Keratinocyte (primary cell): Measurements from ENCODE around the gene MICA. TPM values are rescaled to one million over a fixed set of nuclear protein-coding genes. Genes with fewer than 3 reads are reported as not detected.

Experiments used
- DNase-seq: peaks from one replicate; pipeline ENCODE4 v3.0.0-alpha.2; 2011; ENCODE audit warnings: low read depth, missing footprints, low spot score
- FAIRE-seq: peaks from 2 replicates; lab custom pipeline; 2011; peaks lifted over from hg19 to GRCh38; lab: Jason Lieb, UNC
- H2AFZ ChIP-seq: 2 replicates; pipeline ENCODE4 v1.6.0; 2012; ENCODE audit warnings: low read length, control low read depth, inconsistent platforms; ENCODE audit not compliant: control insufficient read depth
- H3K27ac ChIP-seq: 2 replicates; pipeline ENCODE4 v1.5.1; 2011; ENCODE audit warnings: low read length; ENCODE audit not compliant: control insufficient read depth, insufficient read depth
- H3K27me3 ChIP-seq: 3 replicates; pipeline ENCODE4 v1.6.0; 2011; ENCODE audit warnings: low read length; ENCODE audit not compliant: control insufficient read depth, insufficient read depth; ENCODE audit errors: extremely low read depth
- H3K36me3 ChIP-seq, 2 experiments: 2 replicates in 1 of 2; 3 replicates in 1 of 2; pipeline ENCODE4 v1.5.1; 2011; ENCODE audit warnings: low read length in 2 of 2, mild to moderate bottlenecking in 1 of 2; ENCODE audit not compliant: control insufficient read depth in 2 of 2, insufficient read depth in 2 of 2; ENCODE audit errors: extremely low read depth in 1 of 2
- H3K4me1 ChIP-seq: 3 replicates; pipeline ENCODE4 v1.5.1; 2011; ENCODE audit warnings: low read length; ENCODE audit not compliant: control insufficient read depth, insufficient read depth; ENCODE audit errors: extremely low read depth
- H3K4me2 ChIP-seq: 3 replicates; pipeline ENCODE4 v1.6.0; 2011; ENCODE audit warnings: low read depth, low read length; ENCODE audit not compliant: control insufficient read depth, insufficient read depth; ENCODE audit errors: extremely low read depth
- H3K4me3 ChIP-seq, 3 experiments: fragments of 200-600 bp in 1 of 3; sonication (generic) in 1 of 3; 2 replicates in 2 of 3; 3 replicates in 1 of 3; pipeline ENCODE4 v1.5.1; 2011 to 2016; ENCODE audit warnings: low read length in 3 of 3, mild to moderate bottlenecking in 3 of 3, control low read depth in 2 of 3, inconsistent platforms in 1 of 3, low read depth in 1 of 3, mixed read lengths in 1 of 3, mixed run types in 1 of 3, moderate library complexity in 1 of 3; ENCODE audit not compliant: control insufficient read depth in 2 of 3, insufficient read depth in 2 of 3; ENCODE audit errors: extremely low read depth in 1 of 3
- H3K79me2 ChIP-seq: 2 replicates; pipeline ENCODE4 v1.6.0; 2012; ENCODE audit warnings: low read length; ENCODE audit not compliant: control insufficient read depth, insufficient read depth
- H3K9ac ChIP-seq: 3 replicates; pipeline ENCODE4 v1.6.0; 2011; ENCODE audit warnings: low read length; ENCODE audit not compliant: control insufficient read depth, insufficient read depth; ENCODE audit errors: extremely low read depth
- H3K9me1 ChIP-seq: 3 replicates; pipeline ENCODE4 v1.6.0; 2011; ENCODE audit warnings: low read length; ENCODE audit not compliant: control insufficient read depth, insufficient read depth; ENCODE audit errors: extremely low read depth
- H3K9me3 ChIP-seq: 2 replicates; pipeline ENCODE4 v1.5.1; 2012; ENCODE audit warnings: low read depth, low read length; ENCODE audit not compliant: control insufficient read depth
- H4K20me1 ChIP-seq: 3 replicates; pipeline ENCODE4 v1.6.0; 2011; ENCODE audit warnings: low read length; ENCODE audit not compliant: control insufficient read depth, insufficient read depth; ENCODE audit errors: extremely low read depth
- CTCF ChIP-seq, 3 experiments: IDR thresholded peaks in 1 of 3; conservative IDR thresholded peaks in 1 of 3; optimal IDR thresholded peaks in 1 of 3; 2 replicates in 2 of 3; 3 replicates in 1 of 3; pipeline versions ENCODE3 to v1.5.1; 2011; ENCODE audit warnings: low read length in 3 of 3, mild to moderate bottlenecking in 3 of 3, moderate library complexity in 2 of 3, control low read depth in 1 of 3, inconsistent platforms in 1 of 3; ENCODE audit not compliant: insufficient read depth in 2 of 3; ENCODE audit errors: extremely low read depth in 1 of 3
- EZH2 ChIP-seq: IDR thresholded peaks from one replicate; pipeline ENCODE4 v1.6.1; 2012; ENCODE audit warnings: inconsistent platforms, mild to moderate bottlenecking, low read length, moderate library complexity
- dilution Hi-C: fragments of 300-500 bp; cut with MboI; formaldehyde crosslinking; loops from one replicate; pipeline ENCODE4 v1.7.0; 2020; ENCODE audit warnings: low sequenced_read_pairs; ENCODE audit not compliant: extremely low pct_ligation_motif_present
- polyA plus RNA-seq, 5 experiments: library from polyadenylated mRNA; depleted of rRNA in 3 of 5; stranded (reverse) in 3 of 5; stranded (forward) in 1 of 5; unstranded in 1 of 5; fragments of >200 nt; gene quantifications; 1 replicate in 1 of 5; 2 replicates in 3 of 5; 3 replicates in 1 of 5; pipeline versions ENCODE4 v1.2.1 to v1.2.3, GENCODE V29; 2011 to 2012; ENCODE audit warnings: missing spikeins in 2 of 5, low read depth in 1 of 5, low replicate concordance in 1 of 5

MICA gene
- polyA plus RNA-seq, 1 donor (not counting 4 experiments of a cell fraction or from before 2014, with no cell fraction given) = 59.9 TPM

DNA sequence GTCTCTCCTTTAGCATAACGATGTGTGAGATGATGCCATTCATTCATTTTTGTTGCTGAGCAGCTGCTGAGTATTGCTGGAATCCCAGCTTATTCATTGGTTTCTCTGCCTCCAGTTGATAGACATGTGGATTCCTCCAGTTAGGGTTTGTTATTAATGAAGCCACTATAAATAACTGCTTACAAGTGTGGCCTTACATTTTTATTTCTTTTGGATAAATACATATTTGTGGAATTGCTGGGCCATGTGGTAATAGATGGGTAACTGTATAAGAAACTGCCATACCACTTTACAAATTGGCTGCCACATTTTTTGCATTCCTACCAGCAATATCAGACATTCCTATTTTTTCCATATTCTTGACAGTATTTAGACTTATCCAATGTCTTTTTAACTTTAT lies 43.8 kb upstream of the MICA start:
- Histone ChIP-seq H4K20me1 (no peaks in the 10 kb centered on the region), H3K4me2 (no peak overlapping the region), H3K27ac (no peak overlapping the region), H3K4me3 (no peak overlapping the region), H3K4me1 (peaks cover 9% of the 10 kb centered on the region), H3K36me3 (peaks cover 0 to 2% of the 10 kb centered on the region in 2 experiments), H3K9ac (no peak overlapping the region), H3K27me3 (peaks cover 22% of the 10 kb centered on the region), H3K79me2 (no peaks in the 10 kb centered on the region), H3K9me3 (no peaks in the 10 kb centered on the region), H3K9me1 (no peaks in the 10 kb centered on the region), H2AFZ (no peak overlapping the region)
- DNase-seq (no peak), FAIRE-seq (no peak)
- no peak for TF ChIP-seq EZH2
- TF ChIP-seq CTCF (optimal IDR thresholded peaks at IDR 0.05 in 1 of 3, IDR thresholded peaks at IDR 0.05 in 1 of 3, conservative IDR thresholded peaks at IDR 0.05 in 1 of 3; ENCODE audit: extremely low read depth in 1 of 3, insufficient read depth in 2 of 3, low read length in 3 of 3) = no peak
- dilution Hi-C loops = no loop called here

- DNase-seq = no peak
- no peaks in the 10 kb centered on the region for H4K20me1 ChIP-seq
- H3K36me3 ChIP-seq = no peaks in the 10 kb centered on the region
- H3K4me2 ChIP-seq = no peak overlapping the region
- H3K4me3 ChIP-seq = no peak overlapping the region
- dilution Hi-C loops = no loop called here
- no peak overlapping the region for H2AFZ ChIP-seq
- no peak for FAIRE-seq
- H3K9ac ChIP-seq = no peak overlapping the region
- H3K79me2 ChIP-seq = no peaks in the 10 kb centered on the region
- H3K4me1 ChIP-seq = no peaks in the 10 kb centered on the region
- no peaks in the 10 kb centered on the region for H3K9me3 ChIP-seq
- peaks cover 30% of the 10 kb centered on the region for H3K27me3 ChIP-seq
- no peak for TF ChIP-seq CTCF (optimal IDR thresholded peaks at IDR 0.05 in 1 of 3, IDR thresholded peaks at IDR 0.05 in 1 of 3, conservative IDR thresholded peaks at IDR 0.05 in 1 of 3; ENCODE audit: extremely low read depth in 1 of 3, insufficient read depth in 2 of 3, low read length in 3 of 3)
- TF ChIP-seq EZH2 = no peak
- H3K27ac ChIP-seq = no peak overlapping the region
- no peaks in the 10 kb centered on the region for H3K9me1 ChIP-seq
These were observed 40.6 kb upstream of the MICA start for GRCh38 chr6:31362751-31363150.
